Suprapubic skin (tissue), 4 donors: ENCODE data around the gene CSTPP1.

Experiments used
- CTCF ChIP-seq, 2 donors: fragments of 200-600 bp in 1 of 2; fragments of 450-650 bp in 1 of 2; sonication (generic) in 1 of 2; IDR thresholded peaks; one replicate each; pipeline ENCODE4 v1.5.1; 2016 to 2019; ENCODE audit warnings: antibody characterized with exemption in 2 of 2, mild to moderate bottlenecking in 1 of 2, moderate library complexity in 1 of 2
- POLR2A ChIP-seq, 2 donors: fragments of 450-650 bp; IDR thresholded peaks; one replicate each; pipeline ENCODE4 v1.6.1; 2017; ENCODE audit warnings: antibody characterized with exemption in 2 of 2, mild to moderate bottlenecking in 2 of 2, moderate library complexity in 2 of 2
- POLR2AphosphoS5 ChIP-seq, 3 donors: sonication (generic); formaldehyde crosslinking; IDR thresholded peaks; one replicate each; pipeline ENCODE4 v1.6.1; 2017; ENCODE audit warnings: antibody characterized with exemption in 3 of 3

- no peak for TF ChIP-seq CTCF (IDR thresholded peaks at IDR 0.05)
- no peak for TF ChIP-seq POLR2AphosphoS5 (IDR thresholded peaks at IDR 0.05)
- no peak for TF ChIP-seq POLR2A (IDR thresholded peaks at IDR 0.05)
Measured at GRCh38 chr11:47109051-47109726, 172.6 kb downstream of the CSTPP1 start.
